Measurements from ENCODE around the gene FDX2. TPM values are rescaled to one million over a fixed set of nuclear protein-coding genes. Genes with fewer than 3 reads are reported as not detected.

The FDX2 gene
- total and polyA plus RNA-seq, 2 of the 4 experiments (the other 2 are of a cell fraction) = 39.8 to 72.0 TPM

GRCh38 chr19:10289167-10289835, 26.5 kb downstream of the FDX2 start (continued):
- peak; percentile 76 for TF ChIP-seq USF2 (IDR thresholded peaks at IDR 0.05; ENCODE audit: low read depth, low read length)

GRCh38 chr19:10288662-10289166, 27.1 kb downstream of the FDX2 start:
- dilution Hi-C loops (cut with HindIII; ENCODE audit: low sequenced_read_pairs, unreplicated experiment) (no loop called here), in situ Hi-C loops (cut with MboI; ENCODE audit: low sequenced_read_pairs) (no loop called here), intact Hi-C loops (cut with micrococcal nuclease) (no loop called here)
- H2BK120ac ChIP-seq (ENCODE audit: low read depth, low read length) = no peak overlapping the region
- H3K4me3 ChIP-seq (ENCODE audit: insufficient read depth, low read depth, low read length) = peak overlapping the region; percentile 77
- H3K4me1 ChIP-seq (ENCODE audit: control insufficient read depth, insufficient read depth, low read length) = peaks cover 24% of the 10 kb centered on the region
- H2BK5ac ChIP-seq (ENCODE audit: low read depth, low read length, poor library complexity, severe bottlenecking) = no peak overlapping the region
- no peak overlapping the region; the same call in 1 of the 2 replicates for H3K18ac ChIP-seq (ENCODE audit: low read depth, low read length)
- peak overlapping the region; percentile 5; the same call in 1 of the 2 replicates for H4K5ac ChIP-seq (ENCODE audit: low read depth, low read length)
- 17% methylated on average over 2 of the region's 23 CpGs; no CpG with 5 or more reads in 1 of the 2 experiments for WGBS, 2 experiments (ENCODE audit: extremely low coverage in 2 of 2, insufficient read length in 1 of 2)
- ATAC-seq (ENCODE audit: low read depth) (peak; percentile 12; the same call in 1 of the 2 replicates), DNase-seq (peak; percentile 40)
- H3K27me3 ChIP-seq (ENCODE audit: control insufficient read depth, insufficient read depth, low read length) = no peaks in the 10 kb centered on the region; the same call in 1 of the 2 replicates
- H2AK9ac ChIP-seq (replicated peaks; ENCODE audit: low read depth, low read length, poor library complexity) = peak overlapping the region; percentile 88
- POLR2A ChIA-PET (ENCODE audit: unreplicated experiment) = interaction anchor here (0.5 to 1.0 kb wide), 3 partner anchors 12 to 44 kb away, joined by 3 to 4 read pairs (median 4); no protein-coding TSS in a partner anchor
- H2BK15ac ChIP-seq (ENCODE audit: low read depth, low read length) = no peak overlapping the region
- peak overlapping the region; percentile 52; the same call in 1 of the 2 replicates for H3K23ac ChIP-seq (ENCODE audit: low read depth, low read length)
- H3K4ac ChIP-seq (ENCODE audit: low read depth, low read length) = peak overlapping the region; percentile 72
- H3K4me2 ChIP-seq (ENCODE audit: low read depth, low read length) = peak overlapping the region; percentile 96
- peak overlapping the region; percentile 86; the same call in 1 of the 2 replicates for H2AK5ac ChIP-seq (ENCODE audit: low read depth, low read length)
- no peak overlapping the region for H3K9ac ChIP-seq (ENCODE audit: low read depth, low read length)
- peak overlapping the region; percentile 53 to 82; a peak in 3 of 4 replicates for H4K8ac ChIP-seq (ENCODE audit: low read depth in 2 of 2, low read length in 2 of 2)
- 0 out of 2 replicates have a peak, but pooled peaks cover 2% of the 10 kb centered on the region for H4K20me1 ChIP-seq (ENCODE audit: insufficient read depth, low read length)
- peaks cover 0 to 4% of the 10 kb centered on the region in 2 experiments; a peak in 1 of 4 replicates for H3K79me1 ChIP-seq (ENCODE audit: low read depth in 1 of 2, low read length in 2 of 2)
- peaks cover 12% of the 10 kb centered on the region for H3K9me1 ChIP-seq (ENCODE audit: insufficient read depth, low read length)
- H2BK20ac ChIP-seq (ENCODE audit: low read depth, low read length) = no peak overlapping the region
- CTCF ChIA-PET = interaction anchor here (0.6 to 0.8 kb wide), 2 partner anchors 100 to 1812 kb away, joined by 3 to 7 read pairs; no protein-coding TSS in a partner anchor
- peaks cover 8% of the 10 kb centered on the region; the same call in 1 of the 2 replicates for H3K36me3 ChIP-seq (ENCODE audit: control insufficient read depth, insufficient read depth, low read length)
- no peak overlapping the region for H3K14ac ChIP-seq (replicated peaks; ENCODE audit: low read depth, low read length)
- no TSS peak for BruUV-seq (replicated peaks)
- H2AFZ ChIP-seq (replicated peaks; ENCODE audit: low read length, poor library complexity) = peak overlapping the region; percentile 92
- no peak overlapping the region; the same call in 1 of the 2 replicates for H4K91ac ChIP-seq (ENCODE audit: insufficient read depth, low read depth, low read length)
- H3K56ac ChIP-seq (ENCODE audit: extremely low read depth, insufficient read depth, low read length) = no peak overlapping the region
- no peaks in the 10 kb centered on the region for H3K9me3 ChIP-seq (ENCODE audit: control insufficient read depth, insufficient read depth, low read length)
- no peak overlapping the region; the same call in 1 of the 2 replicates for H3K27ac ChIP-seq (ENCODE audit: insufficient read depth, low read length)
- 0 out of 2 replicates have a peak, but pooled peaks have one; percentile 8 for TF ChIP-seq MAZ (IDR thresholded peaks at IDR 0.05; ENCODE audit: borderline replicate concordance, low read depth, low read length)
- TF ChIP-seq MXI1 (IDR thresholded peaks at IDR 0.05; ENCODE audit: borderline replicate concordance, low read depth, low read length) = no peak
